Naive thymus-derived CD4-positive, alpha-beta T cell (primary cell): ENCODE results near the gene GAN. TPM values are rescaled to one million over a fixed set of nuclear protein-coding genes. Genes with fewer than 3 reads are reported as not detected.
"Not testable (repeated sequence)": the region's sequence is repeated elsewhere in the genome, so short reads cannot be mapped to it uniquely, and the experiment has no call there.

Experiments used
- ATAC-seq: fragments of 150-1000 bp; cut with Tn5 transposase; 2 replicates; pipeline ENCODE4 v1.10.0; 2021; ENCODE audit warnings: mild to moderate bottlenecking, moderate library complexity
- CTCF ChIA-PET: fragments of 350-600 bp; sonication (Branson Sonifier 250); formaldehyde crosslinking; loops from one replicate; lab custom pipeline; 2021; ENCODE audit warnings: antibody characterized with exemption; lab: Charles Lee
- POLR2A ChIA-PET: fragments of 350-600 bp; sonication (Branson Sonifier 250); formaldehyde crosslinking; loops from one replicate; lab custom pipeline; 2021; ENCODE audit warnings: antibody characterized with exemption, inconsistent platforms; lab: Charles Lee
- DNase-seq, 9 donors: peaks; one replicate each; pipeline versions ENCODE4 v3.0.0 to v3.0.0-alpha.2; 2020 to 2022; ENCODE audit warnings: mixed read lengths in 1 of 9
- H3K27ac ChIP-seq: one replicate; pipeline ENCODE4 v1.7.0; 2013; ENCODE audit warnings: mild to moderate bottlenecking, low read depth, low read length, moderate library complexity
- H3K27me3 ChIP-seq, 2 donors: one replicate each; pipeline ENCODE4 v1.7.0; 2013; ENCODE audit warnings: low read length in 2 of 2, mild to moderate bottlenecking in 2 of 2, moderate library complexity in 2 of 2; ENCODE audit not compliant: control insufficient read depth in 2 of 2, insufficient read depth in 2 of 2
- H3K36me3 ChIP-seq, 3 experiments: 1 replicate in 2 of 3; 2 replicates in 1 of 3; pipeline ENCODE4 v1.7.0; 2013; ENCODE audit warnings: low read length in 3 of 3, mild to moderate bottlenecking in 3 of 3, moderate library complexity in 1 of 3; ENCODE audit not compliant: insufficient read depth in 3 of 3, control insufficient read depth in 2 of 3
- H3K4me1 ChIP-seq, 2 donors: one replicate each; pipeline ENCODE4 v1.7.0; 2013; ENCODE audit warnings: low read length in 2 of 2, mild to moderate bottlenecking in 2 of 2, moderate library complexity in 1 of 2; ENCODE audit not compliant: control insufficient read depth in 2 of 2, insufficient read depth in 2 of 2
- H3K4me3 ChIP-seq: 2 replicates; pipeline ENCODE4 v1.7.0; 2013; ENCODE audit warnings: mild to moderate bottlenecking, low read length
- H3K9me3 ChIP-seq, 3 experiments: 1 replicate in 2 of 3; 2 replicates in 1 of 3; pipeline ENCODE4 v1.7.0; 2013; ENCODE audit warnings: low read length in 3 of 3; ENCODE audit not compliant: control insufficient read depth in 2 of 3
- H3K27ac Mint-ChIP-seq, 9 donors: one replicate each; pipeline ENCODE4 v1.8.0; 2020 to 2022; ENCODE audit warnings: mixed read lengths in 9 of 9, mild to moderate bottlenecking in 8 of 9, moderate library complexity in 5 of 9, inconsistent platforms in 2 of 9
- H3K27me3 Mint-ChIP-seq, 5 donors: one replicate each; pipeline ENCODE4 v1.8.0; 2021 to 2022; ENCODE audit warnings: mixed read lengths in 5 of 5, mild to moderate bottlenecking in 1 of 5
- H3K36me3 Mint-ChIP-seq, 5 donors: one replicate each; pipeline ENCODE4 v1.8.0; 2020 to 2022; ENCODE audit warnings: mixed read lengths in 5 of 5, mild to moderate bottlenecking in 3 of 5, inconsistent platforms in 1 of 5
- H3K4me1 Mint-ChIP-seq, 7 donors: one replicate each; pipeline ENCODE4 v1.8.0; 2020 to 2022; ENCODE audit warnings: mixed read lengths in 7 of 7, mild to moderate bottlenecking in 3 of 7, inconsistent platforms in 1 of 7
- H3K4me3 Mint-ChIP-seq, 10 donors: one replicate each; pipeline ENCODE4 v1.8.0; 2020 to 2022; ENCODE audit warnings: mild to moderate bottlenecking in 10 of 10, mixed read lengths in 10 of 10, moderate library complexity in 6 of 10, inconsistent platforms in 2 of 10
- H3K9me3 Mint-ChIP-seq, 11 donors: one replicate each; pipeline ENCODE4 v1.8.0; 2020 to 2022; ENCODE audit warnings: mixed read lengths in 11 of 11, mild to moderate bottlenecking in 4 of 11, inconsistent platforms in 1 of 11, moderate library complexity in 1 of 11
- intact Hi-C, 2 donors: fragments of 100-400 bp; cut with micrococcal nuclease; formaldehyde crosslinking; loops; one replicate each; pipeline ENCODE4 v1.15.1; 2023
- polyA plus RNA-seq, 2 donors: library from polyadenylated mRNA; unstranded; fragments of 300-500 nt; fragmentation: Illumina TruSeq; gene quantifications; one replicate each; pipeline ENCODE4 v1.2.3, GENCODE V29; 2021
- total RNA-seq, 6 experiments: library from RNA in 5 of 6; stranded (reverse) in 5 of 6; gene quantifications; 1 replicate in 5 of 6; 2 replicates in 1 of 6; pipeline ENCODE4 v1.2.3 and lab custom pipeline; 2021 to 2026

Gene GAN
- total and polyA plus RNA-seq, 7 experiments from 2014 or later, result 2.3 to 11.3 (median 7.8) TPM

- H3K36me3 ChIP-seq, result peaks cover 0 to 8% (median 0%) of the 10 kb centered on the region in 3 experiments
- H3K4me1 Mint-ChIP-seq, result peaks cover 0 to 11% (median 7%) of the 10 kb centered on the region in 7 donors
- peaks cover 0 to 31% (median 19%) of the 10 kb centered on the region in 5 donors for H3K36me3 Mint-ChIP-seq
- H3K27ac Mint-ChIP-seq, result no peak overlapping the region
- no peaks in the 10 kb centered on the region for H3K27me3 ChIP-seq
- DNase-seq (no peak), ATAC-seq (no peak)
- no peaks in the 10 kb centered on the region for H3K4me1 ChIP-seq
- CTCF ChIA-PET, result no interaction called here
- H3K27ac ChIP-seq, result no peak overlapping the region
- no peaks in the 10 kb centered on the region for H3K9me3 ChIP-seq
- no peaks in the 10 kb centered on the region for H3K27me3 Mint-ChIP-seq
- intact Hi-C loops, result no loop called here
- H3K4me3 ChIP-seq, result no peak overlapping the region
- H3K9me3 Mint-ChIP-seq, result peaks cover 0 to 12% (median 3%) of the 10 kb centered on the region in 11 donors
- POLR2A ChIA-PET, result no interaction called here
- no peak overlapping the region for H3K4me3 Mint-ChIP-seq
Measured at GRCh38 chr16:81337097-81337496, 22.3 kb downstream of the GAN start.

- H3K4me1 ChIP-seq, H3K27me3 Mint-ChIP-seq, POLR2A ChIA-PET, H3K4me1 Mint-ChIP-seq, CTCF ChIA-PET, intact Hi-C loops, H3K27ac Mint-ChIP-seq, H3K27ac ChIP-seq, H3K4me3 ChIP-seq, H3K4me3 Mint-ChIP-seq, DNase-seq, ATAC-seq, H3K36me3 ChIP-seq, H3K27me3 ChIP-seq: not testable (repeated sequence)
- peaks cover 0 to 19% (median 0%) of the 10 kb centered on the region in 3 experiments for H3K9me3 ChIP-seq
- H3K9me3 Mint-ChIP-seq, result peaks cover 0 to 65% (median 39%) of the 10 kb centered on the region in 11 donors
- H3K36me3 Mint-ChIP-seq, result peaks cover 0 to 38% (median 25%) of the 10 kb centered on the region in 5 donors
Measured at GRCh38 chr16:81345172-81345571, 30.4 kb downstream of the GAN start.

GRCh38 chr16:81347425-81347824 is 32.7 kb downstream of the GAN start:
- Histone ChIP-seq H3K27ac (no peak overlapping the region), H3K4me1 (no peaks in the 10 kb centered on the region), H3K36me3 (peaks cover 0 to 4% (median 0%) of the 10 kb centered on the region in 3 experiments), H3K27me3 (no peaks in the 10 kb centered on the region), H3K4me3 (no peak overlapping the region), H3K9me3 (peaks cover 0 to 19% (median 0%) of the 10 kb centered on the region in 3 experiments)
- no peak for DNase-seq
- intact Hi-C loops, result no loop called here
- ChIA-PET CTCF (no interaction called here), POLR2A (interaction anchor here (0.7 kb wide), 1 partner anchor 23 kb away, joined by 3 read pairs; no protein-coding TSS in a partner anchor)
- Mint-ChIP-seq H3K4me3 (no peak overlapping the region), H3K27me3 (no peaks in the 10 kb centered on the region), H3K9me3 (peaks cover 0 to 59% (median 36%) of the 10 kb centered on the region in 11 donors), H3K27ac (no peak overlapping the region), H3K36me3 (peaks cover 0 to 38% (median 36%) of the 10 kb centered on the region in 5 donors), H3K4me1 (peaks cover 0 to 5% (median 0%) of the 10 kb centered on the region in 7 donors)
- no peak for ATAC-seq

- peaks cover 0 to 4% (median 0%) of the 10 kb centered on the region in 3 experiments for H3K36me3 ChIP-seq
- no peak for ATAC-seq
- no peak for DNase-seq
- peaks cover 0 to 5% (median 0%) of the 10 kb centered on the region in 7 donors for H3K4me1 Mint-ChIP-seq
- H3K36me3 Mint-ChIP-seq, result peaks cover 0 to 48% (median 35%) of the 10 kb centered on the region in 5 donors
- no peak overlapping the region for H3K4me3 ChIP-seq
- H3K27me3 ChIP-seq, result no peaks in the 10 kb centered on the region
- H3K27me3 Mint-ChIP-seq, result no peaks in the 10 kb centered on the region
- peaks cover 0 to 39% (median 26%) of the 10 kb centered on the region in 11 donors for H3K9me3 Mint-ChIP-seq
- CTCF ChIA-PET, result no interaction called here
- H3K9me3 ChIP-seq, result peaks cover 0 to 19% (median 0%) of the 10 kb centered on the region in 3 experiments
- H3K27ac Mint-ChIP-seq, result no peak overlapping the region
- intact Hi-C loops, result loop anchor here in 1 of 2 donors (5.0 kb wide), 1 partner anchor 87 kb away; no protein-coding TSS in a partner anchor
- POLR2A ChIA-PET, result no interaction called here
- no peaks in the 10 kb centered on the region for H3K4me1 ChIP-seq
- H3K27ac ChIP-seq, result no peak overlapping the region
- H3K4me3 Mint-ChIP-seq, result no peak overlapping the region
Measured at GRCh38 chr16:81349608-81350305, 35.0 kb downstream of the GAN start.

GRCh38 chr16:81350306-81350615 is 35.5 kb downstream of the GAN start:
- H3K4me1 Mint-ChIP-seq, result peaks cover 0 to 5% (median 1%) of the 10 kb centered on the region in 7 donors
- H3K4me3 Mint-ChIP-seq, result no peak overlapping the region
- no peaks in the 10 kb centered on the region for H3K27me3 Mint-ChIP-seq
- no peaks in the 10 kb centered on the region for H3K4me1 ChIP-seq
- ChIA-PET CTCF (no interaction called here), POLR2A (no interaction called here)
- intact Hi-C loops, result loop anchor here in 1 of 2 donors (5.0 kb wide), 1 partner anchor 88 kb away; no protein-coding TSS in a partner anchor
- peaks cover 0 to 19% (median 0%) of the 10 kb centered on the region in 3 experiments for H3K9me3 ChIP-seq
- H3K27me3 ChIP-seq, result no peaks in the 10 kb centered on the region
- no peak overlapping the region for H3K27ac Mint-ChIP-seq
- H3K36me3 Mint-ChIP-seq, result peaks cover 0 to 52% (median 35%) of the 10 kb centered on the region in 5 donors
- no peak overlapping the region for H3K4me3 ChIP-seq
- H3K27ac ChIP-seq, result no peak overlapping the region
- H3K36me3 ChIP-seq, result peaks cover 0 to 9% (median 0%) of the 10 kb centered on the region in 3 experiments
- peaks cover 0 to 34% (median 22%) of the 10 kb centered on the region in 11 donors for H3K9me3 Mint-ChIP-seq
- DNase-seq (no peak), ATAC-seq (no peak)

- H3K9me3 Mint-ChIP-seq, result peaks cover 0 to 3% (median 0%) of the 10 kb centered on the region in 11 donors
- CTCF ChIA-PET, result no interaction called here
- H3K36me3 Mint-ChIP-seq, result peaks cover 5 to 39% (median 18%) of the 10 kb centered on the region in 5 donors
- H3K4me3 Mint-ChIP-seq, result no peak overlapping the region
- Histone ChIP-seq H3K4me3 (no peak overlapping the region), H3K27me3 (no peaks in the 10 kb centered on the region), H3K4me1 (no peaks in the 10 kb centered on the region), H3K36me3 (peaks cover 0 to 24% (median 4%) of the 10 kb centered on the region in 3 experiments), H3K9me3 (no peaks in the 10 kb centered on the region), H3K27ac (no peak overlapping the region)
- POLR2A ChIA-PET, result no interaction called here
- DNase-seq (no peak), ATAC-seq (no peak)
- H3K4me1 Mint-ChIP-seq, result peaks cover 0 to 5% (median 0%) of the 10 kb centered on the region in 7 donors
- no peak overlapping the region for H3K27ac Mint-ChIP-seq
- intact Hi-C loops, result loop anchor here in 1 of 2 donors (5.0 kb wide), 1 partner anchor 92 kb away; no protein-coding TSS in a partner anchor
- H3K27me3 Mint-ChIP-seq, result no peaks in the 10 kb centered on the region
Measured at GRCh38 chr16:81353895-81354294, 39.1 kb downstream of the GAN start.
